ENCODE results near the gene IL3RA. TPM values are rescaled to one million over a fixed set of nuclear protein-coding genes. Genes with fewer than 3 reads are reported as not detected.
"Not testable (repeated sequence)": the region's sequence is repeated elsewhere in the genome, so short reads cannot be mapped to it uniquely, and the experiment has no call there.

IL3RA gene
- polyA plus RNA-seq, 1 donor = 18.7 TPM

DNA sequence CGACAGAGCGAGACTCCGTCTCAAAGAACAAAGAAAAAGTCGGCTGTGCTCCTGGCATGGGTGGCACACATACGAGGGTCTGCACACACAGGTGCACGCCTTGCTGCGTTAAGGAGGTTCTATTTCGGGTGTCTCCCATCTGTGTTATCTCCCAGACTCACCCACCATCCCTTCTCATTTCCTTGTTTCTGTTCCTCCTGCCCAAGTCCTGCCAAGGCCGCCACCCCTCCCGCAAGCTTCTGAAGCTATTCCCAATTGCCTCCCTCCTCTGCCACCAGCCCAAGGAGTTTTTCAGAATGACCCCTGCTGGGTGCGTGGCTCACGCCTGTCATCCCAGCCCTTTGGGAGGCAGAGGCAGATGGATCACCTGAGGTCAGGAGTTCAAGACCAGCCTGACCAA lies 6.0 kb upstream of the IL3RA start:
- no peak for DNase-seq (ENCODE audit: low read depth)

DNA sequence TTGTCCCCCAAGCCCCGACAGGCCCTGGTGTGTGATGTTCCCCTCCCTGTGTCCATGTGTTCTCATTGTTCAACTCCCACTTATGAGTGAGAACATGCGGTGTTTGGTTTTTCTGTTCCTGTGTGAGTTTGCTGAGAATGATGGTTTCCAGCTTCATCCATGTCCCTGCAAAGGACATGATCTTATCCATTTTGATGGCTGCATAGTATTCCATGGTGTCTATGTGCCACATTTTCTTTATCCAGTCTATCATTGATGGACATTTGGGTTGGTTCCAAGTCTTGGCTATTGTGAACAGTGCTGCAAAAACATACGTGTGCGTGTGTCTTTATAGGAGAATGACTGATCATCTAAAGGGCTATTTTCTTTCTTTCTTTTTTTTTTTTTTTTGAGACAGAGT lies 4.2 kb upstream of the IL3RA start:
- not testable (repeated sequence) for DNase-seq (ENCODE audit: low read depth)

DNA sequence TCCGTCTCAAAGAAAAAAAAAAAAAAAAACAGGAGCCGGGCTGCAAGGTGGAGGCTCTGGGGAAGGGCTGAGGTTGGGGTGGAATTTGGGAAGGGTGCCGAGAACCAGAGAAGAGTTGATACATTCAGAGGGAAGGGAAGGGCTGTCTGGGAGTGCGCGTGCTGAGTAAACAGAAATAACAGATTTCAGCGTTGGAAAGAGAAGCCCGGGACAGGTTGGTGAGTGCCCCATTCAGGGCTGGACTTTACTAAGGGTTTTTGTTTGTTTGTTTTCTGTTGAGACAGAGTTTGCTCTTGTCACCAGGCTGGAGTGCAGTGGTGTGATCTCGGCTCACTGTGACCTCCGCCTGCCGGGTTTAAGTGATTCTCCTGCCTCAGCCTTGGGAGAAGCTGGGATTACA lies 1.7 kb upstream of the IL3RA start:
- DNase-seq (ENCODE audit: low read depth) = no peak

DNA sequence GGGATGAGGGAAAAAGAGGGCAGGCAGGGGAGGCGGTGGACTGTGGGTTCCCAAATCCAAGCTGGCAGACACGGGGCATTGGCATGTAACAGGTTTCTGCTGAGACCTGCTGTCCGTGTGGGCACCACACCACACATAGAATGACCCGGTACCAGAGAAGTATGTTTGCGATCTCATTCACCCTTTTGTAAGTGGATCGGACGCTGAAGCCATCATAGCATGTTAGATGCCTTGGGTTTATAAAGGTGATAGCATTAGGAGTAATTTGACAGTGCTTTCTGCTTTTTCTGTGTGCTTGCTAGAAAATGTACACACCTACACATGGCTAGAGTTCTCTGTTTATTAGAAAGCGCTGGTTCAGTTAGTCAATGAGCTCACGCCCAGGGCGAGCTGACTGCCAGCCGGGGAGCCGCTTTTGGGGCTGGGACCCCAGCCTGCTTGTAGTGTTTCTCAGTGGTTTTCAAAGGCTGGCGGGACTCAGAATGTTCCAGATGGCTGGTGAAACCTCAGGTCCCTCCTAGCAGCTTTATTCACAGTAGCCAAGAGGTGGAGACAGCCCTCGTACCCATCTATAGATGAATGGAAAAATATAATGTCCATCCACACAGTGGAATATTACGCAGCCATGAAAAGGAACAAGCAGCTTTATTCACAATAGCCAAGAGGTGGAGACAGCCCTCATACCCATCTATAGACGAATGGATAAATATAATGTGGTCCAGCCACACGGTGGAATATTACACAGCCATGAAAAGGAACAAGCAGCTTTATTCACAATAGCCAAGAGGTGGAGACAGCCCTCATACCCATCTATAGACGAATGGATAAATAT lies 579 bp downstream of the IL3RA start:
- no peak for DNase-seq (ENCODE audit: low read depth)

DNA sequence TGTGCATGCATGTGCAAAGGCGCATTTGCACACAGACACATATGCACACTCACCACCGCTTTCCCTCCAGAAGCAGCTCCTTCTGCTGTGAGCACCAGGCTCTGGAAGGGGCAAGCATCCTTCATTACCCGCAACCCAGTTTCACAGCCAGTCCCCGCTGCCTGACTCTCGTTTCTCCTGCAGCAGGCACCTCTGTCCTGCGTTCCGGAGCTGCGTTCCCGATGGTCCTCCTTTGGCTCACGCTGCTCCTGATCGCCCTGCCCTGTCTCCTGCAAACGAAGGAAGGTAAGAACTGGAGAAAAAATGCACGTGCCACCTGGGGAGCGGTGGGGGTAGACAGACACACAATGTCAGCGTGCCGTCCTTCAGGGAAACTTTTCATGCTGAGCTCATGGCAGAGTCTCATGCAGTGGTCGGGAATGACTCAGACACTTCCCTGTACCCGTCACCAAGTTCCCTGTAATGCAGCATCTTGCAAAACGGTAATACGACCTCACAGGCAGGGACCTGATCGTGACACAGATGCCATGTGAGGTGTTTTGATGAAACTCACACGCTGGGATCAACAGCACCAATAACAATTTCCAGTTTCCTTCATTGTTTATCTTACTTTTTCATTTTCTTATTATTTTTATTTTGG lies 5.1 kb downstream of the IL3RA start:
- DNase-seq (ENCODE audit: low read depth) = no peak

DNA sequence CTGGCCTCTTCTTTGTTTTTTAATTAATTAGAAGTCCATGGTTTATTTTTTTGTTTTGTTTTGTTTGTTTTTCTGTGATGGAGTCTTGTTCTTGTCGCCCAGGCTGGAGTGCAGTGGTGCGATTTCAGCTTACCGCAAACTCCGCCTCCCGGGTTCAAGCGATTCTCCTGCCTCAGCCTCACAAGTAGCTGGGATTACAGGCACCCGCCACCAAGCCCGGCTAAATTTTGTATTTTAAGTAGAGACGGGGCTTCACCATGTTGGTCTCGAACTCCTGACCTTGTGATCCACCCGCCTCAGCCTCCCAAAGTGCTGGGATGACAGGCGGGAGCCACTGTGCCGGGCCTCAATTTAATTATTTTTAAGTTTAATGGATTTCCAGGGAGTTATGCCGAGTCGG lies 13.0 kb downstream of the IL3RA start:
- not testable (repeated sequence) for DNase-seq (ENCODE audit: low read depth)

DNA sequence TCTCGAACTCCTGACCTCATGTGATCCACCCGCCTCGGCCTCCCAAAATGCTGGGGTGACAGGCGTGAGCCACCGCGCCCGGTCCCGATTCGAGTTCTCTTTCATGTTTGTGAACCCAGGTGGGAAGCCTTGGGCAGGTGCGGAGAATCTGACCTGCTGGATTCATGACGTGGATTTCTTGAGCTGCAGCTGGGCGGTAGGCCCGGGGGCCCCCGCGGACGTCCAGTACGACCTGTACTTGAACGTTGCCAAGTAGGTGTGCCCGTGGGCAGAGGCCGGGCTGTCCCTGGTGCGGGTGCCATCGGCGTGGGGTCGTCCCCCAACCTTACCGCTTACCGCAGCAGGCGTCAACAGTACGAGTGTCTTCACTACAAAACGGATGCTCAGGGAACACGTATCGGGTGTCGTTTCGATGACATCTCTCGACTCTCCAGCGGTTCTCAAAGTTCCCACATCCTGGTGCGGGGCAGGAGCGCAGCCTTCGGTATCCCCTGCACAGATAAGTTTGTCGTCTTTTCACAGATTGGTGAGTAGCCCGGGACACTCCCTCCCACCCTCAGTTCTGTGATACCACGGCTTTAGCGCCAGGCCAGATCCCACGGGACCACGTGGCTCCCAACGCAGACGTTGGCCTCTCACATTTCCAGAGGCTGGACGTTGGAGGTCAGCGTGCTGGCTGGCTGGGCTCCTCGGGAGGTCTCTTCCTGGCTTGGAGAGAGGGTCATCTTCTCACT lies 15.6 kb downstream of the IL3RA start:
- no peak for DNase-seq (ENCODE audit: low read depth)

DNA sequence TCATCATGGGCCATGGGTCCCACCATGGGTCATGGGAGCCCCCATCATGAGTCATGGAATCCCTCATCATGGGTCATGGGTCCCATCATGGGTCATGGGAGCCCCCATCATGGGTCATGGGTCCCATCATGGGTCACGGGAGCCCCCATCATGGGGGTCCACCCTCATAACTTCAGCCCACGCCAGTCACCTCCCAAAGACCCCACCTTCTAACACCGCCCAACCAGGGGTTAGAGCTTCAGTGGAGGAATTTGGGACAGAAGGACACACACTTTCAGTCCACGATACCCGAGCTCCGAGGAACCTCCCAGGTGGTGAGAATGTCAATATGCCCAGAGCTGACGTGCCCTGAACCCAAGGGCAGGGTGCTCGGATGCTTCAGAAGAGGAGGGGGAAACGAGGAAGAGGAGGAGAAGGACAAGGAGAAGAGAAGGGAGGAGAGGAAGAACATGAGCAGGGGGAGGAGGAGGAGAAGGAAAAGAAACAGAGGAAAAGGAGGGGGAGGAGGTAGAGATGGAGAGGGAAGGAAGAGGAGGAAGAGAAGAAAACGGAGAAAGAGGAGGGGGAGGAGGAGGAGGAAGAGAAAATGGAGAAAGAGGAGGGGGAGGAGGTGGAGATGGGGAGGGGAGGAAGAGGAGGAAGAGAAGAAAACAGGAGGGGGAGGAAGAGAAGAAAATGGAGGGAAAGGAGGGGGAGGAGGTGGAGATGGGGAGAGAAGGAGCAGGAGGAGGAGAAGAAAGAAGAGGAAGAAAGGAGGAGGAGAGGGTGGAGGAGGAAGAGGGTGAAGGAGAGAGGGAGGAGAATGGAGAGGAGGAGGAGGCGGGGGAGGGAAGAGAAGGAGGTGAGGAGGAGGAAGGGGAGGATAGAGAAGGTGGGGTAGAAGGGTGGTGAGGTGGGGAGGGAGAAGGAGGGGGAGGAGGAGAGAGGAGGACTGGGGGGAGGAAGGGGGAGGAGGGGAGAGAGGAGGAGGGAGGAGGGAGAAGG lies 17.7 kb downstream of the IL3RA start:
- no peak for DNase-seq (ENCODE audit: low read depth)

DNA sequence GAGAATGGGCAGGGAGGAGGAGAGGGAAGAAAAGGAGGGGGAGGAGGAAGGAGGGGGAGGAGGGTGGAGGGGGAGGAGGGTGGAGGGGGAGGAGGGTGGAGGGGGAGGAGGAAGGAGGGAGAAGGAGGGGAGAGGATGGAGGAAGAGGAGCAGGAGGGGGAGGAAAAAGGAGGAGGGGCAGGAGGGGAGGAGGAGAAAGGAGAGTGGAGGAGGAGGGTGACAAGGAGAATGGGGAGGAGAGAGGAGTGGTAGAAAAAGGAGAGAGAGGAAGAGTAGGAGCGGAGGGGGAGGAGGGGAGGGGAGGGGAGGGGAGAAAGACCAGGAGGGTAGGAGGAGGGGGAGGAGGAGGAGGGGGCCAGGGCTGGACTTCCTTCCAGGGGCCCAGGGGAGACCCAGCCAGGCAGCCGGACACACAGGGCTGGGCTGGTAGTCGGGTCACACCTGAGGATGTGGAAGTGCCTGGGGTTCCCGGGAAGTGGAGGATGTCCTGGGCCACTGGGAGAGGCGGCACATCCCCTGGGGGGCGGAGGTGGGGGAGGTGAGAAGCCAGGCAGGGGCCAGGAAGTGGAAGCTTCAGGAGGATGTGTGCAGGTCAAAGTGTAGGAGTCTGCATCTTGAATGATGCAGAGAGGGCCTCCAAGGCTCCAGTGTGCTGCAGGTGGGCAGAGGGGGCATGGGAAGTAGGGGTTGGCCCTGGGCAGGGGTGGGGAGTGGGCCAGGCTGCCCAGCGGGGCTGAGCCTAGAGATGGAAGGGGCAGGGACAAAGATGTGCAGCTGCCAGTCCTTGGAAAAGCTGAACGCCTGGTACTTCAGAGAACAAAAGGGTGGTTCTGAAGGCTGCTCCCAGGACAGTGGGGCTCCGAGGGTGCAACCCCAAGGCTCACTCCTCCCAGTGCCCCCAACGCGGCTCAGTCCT lies 18.8 kb downstream of the IL3RA start:
- no peak for DNase-seq (ENCODE audit: low read depth)

DNA sequence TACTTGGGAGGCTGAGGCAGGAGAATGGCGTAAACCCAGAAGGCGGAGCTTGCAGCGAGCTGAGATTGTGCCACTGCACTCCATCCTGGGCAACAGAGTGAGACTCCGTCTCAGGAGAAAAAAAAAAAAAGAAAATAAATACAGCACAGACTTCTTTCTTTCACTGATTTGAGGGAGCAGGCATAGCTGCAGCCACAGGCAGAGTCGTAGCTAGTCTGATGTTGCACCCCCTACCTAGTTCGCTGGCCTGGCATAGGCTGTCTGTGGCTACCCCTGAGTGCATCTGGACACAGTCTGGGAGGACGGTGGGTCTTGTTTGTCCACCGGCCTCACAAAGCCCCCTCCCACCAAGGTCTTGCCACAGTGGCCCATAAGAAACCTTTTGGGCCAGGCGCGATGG lies 21.4 kb downstream of the IL3RA start:
- no peak for DNase-seq (ENCODE audit: low read depth)

DNA sequence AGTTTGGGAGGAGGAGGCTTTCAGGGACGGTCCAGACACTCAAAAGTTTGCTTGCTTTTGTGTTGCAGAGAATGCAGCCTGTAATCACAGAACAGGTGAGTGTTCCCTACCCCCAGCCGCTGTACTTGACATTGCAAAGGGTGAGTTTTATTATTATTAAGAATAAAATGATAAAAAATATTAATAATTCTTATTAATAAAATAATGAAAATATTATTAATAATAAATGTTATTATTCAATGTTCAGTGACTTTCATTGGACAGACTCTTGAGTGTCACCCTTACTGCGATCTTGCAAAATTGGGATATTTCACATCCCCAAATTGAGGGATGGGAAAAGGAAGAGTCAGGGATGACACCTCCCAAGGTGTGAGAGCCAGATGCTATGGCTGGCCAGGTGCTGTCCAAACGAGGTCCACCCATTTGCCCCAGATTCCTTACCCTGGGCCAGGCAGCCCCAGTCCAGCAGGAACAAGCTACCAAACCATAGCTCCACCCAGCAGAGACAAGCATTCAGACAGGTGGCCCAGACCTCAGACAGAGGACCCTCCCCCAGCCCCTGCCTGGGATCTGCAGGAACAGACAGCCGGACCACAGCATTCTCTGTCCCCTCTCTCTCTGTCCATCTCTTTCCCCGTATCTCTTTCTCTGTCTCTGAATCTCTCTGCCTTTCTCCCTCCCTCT lies 22.4 kb downstream of the IL3RA start:
- DNase-seq (ENCODE audit: low read depth) = no peak

DNA sequence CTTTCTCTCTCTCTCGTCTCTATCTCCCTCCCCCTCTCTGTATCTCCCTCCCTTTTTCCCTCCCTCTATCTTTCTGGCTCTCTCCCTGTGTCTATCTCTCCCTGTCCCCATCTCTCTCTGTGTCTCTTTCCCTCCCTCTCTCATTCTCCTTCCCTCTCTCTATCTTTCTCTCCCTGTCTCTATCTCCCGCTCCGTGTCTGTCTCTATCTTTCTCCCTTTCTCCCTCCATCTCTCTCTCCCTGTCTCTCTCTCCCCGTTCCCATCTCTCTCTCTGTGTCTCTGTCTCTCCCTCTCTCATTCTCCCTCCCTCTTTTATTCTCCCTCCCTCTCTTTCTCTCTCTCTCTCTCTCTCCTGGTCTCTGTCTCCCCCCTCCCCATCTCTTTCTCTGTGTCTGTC lies 22.9 kb downstream of the IL3RA start:
- no peak for DNase-seq (ENCODE audit: low read depth)

DNA sequence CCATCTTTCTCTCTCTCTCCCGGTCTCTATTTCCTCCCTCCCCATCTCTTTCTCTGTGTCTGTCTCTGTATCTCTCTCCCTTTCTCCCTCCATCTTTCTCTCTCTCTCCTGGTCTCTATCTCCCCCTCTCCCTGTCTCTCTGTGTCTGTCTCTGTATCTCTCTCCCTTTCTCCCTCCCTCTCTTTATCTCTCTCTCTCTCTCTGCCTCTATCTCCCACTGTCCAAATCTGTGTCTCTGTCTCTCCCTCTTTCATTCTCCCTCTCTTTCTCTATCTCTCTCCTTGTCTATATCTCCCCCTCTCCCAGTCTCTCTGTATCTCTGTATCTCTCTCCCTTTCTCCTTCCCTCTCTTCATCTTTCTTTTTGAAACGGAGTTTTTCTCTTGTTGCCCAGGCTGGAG lies 23.6 kb downstream of the IL3RA start:
- DNase-seq (ENCODE audit: low read depth) = no peak

DNA sequence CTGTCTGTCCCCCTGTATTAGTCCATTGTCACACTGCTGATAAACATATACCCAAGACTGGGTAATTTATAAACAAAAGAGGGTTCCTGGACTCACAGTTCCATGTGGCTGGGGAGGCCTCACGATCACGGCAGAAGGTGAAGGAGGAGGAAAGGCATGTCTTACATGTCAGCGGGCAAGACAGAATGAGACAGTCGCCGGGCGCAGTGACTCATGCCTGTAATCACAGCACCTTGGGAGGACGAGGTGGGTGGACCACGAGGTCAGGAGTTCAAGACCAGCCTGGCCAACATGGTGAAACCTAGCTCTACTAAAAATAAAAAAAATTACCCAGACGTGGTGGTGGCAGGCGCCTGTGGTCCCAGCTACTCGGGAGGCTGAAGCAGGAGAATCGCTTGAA lies 24.7 kb downstream of the IL3RA start:
- DNase-seq (ENCODE audit: low read depth) = no peak

DNA sequence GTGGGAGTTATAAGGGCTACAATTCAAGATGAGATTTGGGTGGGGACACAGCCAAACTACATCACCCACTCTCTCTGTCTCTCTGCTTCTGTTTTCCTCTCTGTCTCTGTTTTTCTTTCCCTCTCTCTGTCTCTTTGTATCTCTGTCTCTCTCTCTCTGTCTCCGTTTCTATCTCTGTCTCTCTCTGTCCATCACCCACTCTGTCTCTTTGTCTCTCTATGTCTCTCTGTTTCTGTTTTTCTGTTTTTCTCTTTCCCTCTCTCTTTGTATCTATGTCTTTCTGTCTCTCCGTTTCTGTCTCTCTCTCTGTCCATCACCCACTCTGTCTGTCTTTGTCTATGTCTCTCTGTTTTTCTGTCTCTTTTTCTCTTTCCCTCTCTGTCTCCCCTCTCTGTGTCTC lies 25.3 kb downstream of the IL3RA start:
- no peak for DNase-seq (ENCODE audit: low read depth)

DNA sequence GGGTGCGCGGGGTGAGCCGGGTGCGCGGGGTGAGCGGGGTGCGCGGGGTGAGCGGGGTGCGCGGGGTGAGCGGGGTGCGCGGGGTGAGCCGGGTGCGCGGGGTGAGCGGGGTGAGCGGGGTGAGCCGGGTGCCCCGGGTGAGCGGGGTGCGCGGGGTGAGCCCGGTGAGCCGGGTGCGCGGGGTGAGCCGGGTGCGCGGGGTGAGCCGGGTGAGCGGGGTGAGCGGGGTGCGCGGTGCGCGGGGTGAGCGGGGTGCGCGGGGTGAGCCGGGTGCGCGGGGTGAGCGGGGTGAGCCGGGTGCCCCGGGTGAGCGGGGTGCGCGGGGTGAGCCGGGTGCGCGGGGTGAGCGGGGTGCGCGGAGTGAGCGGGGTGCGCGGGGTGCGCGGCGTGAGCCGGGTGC lies 29.8 kb downstream of the IL3RA start:
- DNase-seq (ENCODE audit: low read depth) = not testable (repeated sequence)

DNA sequence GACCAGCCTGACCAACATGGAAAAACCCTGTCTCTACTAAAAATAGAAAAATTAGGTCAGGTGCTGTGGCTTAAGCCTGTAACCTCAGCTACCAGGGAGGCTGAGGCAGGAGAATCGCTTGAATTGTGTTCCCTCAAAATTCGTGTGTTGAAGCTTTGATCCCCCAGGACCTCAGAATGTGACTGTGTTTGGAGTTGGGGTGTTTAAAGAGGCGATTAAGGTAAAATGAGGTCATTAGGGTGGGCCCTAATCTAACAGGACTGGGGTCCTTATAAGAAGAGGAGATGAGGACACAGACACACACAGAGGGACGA lies 31.8 kb downstream of the IL3RA start:
- no peak for DNase-seq (ENCODE audit: low read depth)

DNA sequence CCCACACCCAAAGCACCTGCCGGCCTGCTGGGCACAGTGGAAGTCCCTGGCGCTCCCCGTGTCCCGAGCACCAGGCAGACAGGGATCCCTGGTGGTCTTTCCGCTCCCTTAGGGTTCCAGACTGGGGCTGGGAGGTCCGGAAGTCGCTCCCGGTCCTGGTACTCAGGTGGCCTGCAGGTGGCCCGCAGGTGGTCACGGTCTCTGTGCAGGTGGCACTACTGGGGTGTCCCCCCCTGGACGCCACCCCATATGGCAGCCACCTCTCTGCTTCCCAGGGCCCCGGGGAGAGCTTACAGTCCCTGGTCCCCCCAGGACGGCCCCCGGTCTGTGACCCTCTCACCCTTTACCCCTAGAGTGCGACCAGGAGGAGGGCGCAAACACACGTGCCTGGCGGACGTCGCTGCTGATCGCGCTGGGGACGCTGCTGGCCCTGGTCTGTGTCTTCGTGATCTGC lies 41.7 kb downstream of the IL3RA start:
- no peak for DNase-seq (ENCODE audit: low read depth)

DNA sequence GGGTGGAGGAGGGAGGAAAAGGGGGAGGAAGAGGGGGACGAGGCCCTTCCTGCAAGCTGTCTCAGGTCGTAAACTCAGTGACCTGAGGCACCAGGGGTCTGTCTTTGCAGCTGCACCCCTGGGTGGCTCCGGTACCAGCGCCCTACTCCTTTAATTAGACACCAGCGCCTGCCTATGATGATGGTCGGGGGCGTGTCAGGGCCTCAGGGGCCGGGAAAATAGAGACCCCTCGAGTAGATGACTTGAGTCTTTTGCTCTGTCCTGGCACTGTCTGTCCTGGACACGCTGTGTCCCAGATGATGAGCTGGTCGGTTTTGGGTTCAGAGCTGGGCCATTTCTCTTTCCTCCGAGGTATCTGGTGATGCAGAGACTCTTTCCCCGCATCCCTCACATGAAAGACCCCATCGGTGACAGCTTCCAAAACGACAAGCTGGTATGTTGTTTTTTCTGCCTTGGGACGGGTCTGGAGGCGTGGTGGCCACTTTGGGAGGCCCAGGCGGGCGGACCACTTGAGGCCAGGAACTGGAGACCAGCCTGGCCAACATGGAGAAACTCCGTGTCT lies 44.2 kb downstream of the IL3RA start:
- no peak for DNase-seq (ENCODE audit: low read depth)

Data from forelimb muscle (tissue), 1 donor.